ENCODE results near the gene ATP6V1G2. TPM values are rescaled to one million over a fixed set of nuclear protein-coding genes. Genes with fewer than 3 reads are reported as not detected.

ATP6V1G2 gene
- total and polyA plus RNA-seq, 2 of the 4 experiments (the other 2 are of a cell fraction): 1.4 to 6.5 TPM

DNA sequence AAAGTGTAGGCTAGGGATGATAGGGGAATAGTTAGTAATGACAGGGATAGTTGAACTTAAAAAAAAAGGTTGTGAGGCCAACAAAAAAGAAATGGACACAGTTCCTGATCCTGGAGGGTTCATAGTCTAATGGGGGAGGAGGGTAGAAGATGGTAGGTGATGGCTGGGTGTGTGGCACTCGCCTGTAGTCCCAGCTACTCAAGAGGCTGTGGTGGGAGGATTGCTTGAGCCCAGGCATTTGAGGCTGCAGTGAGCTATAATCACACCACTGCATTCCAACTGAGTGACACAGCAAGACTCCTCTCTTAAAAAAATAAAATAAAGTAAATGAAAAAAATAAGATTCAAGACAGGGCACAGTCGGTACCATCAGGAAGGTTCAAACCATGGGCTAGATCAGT lies 50.8 kb downstream of the ATP6V1G2 start:
- H3K18ac ChIP-seq (ENCODE audit: low read depth, low read length): peak overlapping the region; percentile 58; the same call in 1 of the 2 replicates
- H2BK20ac ChIP-seq (ENCODE audit: low read depth, low read length): peak overlapping the region; percentile 41; the same call in 1 of the 2 replicates
- 0 out of 2 replicates have a peak overlapping the region, but pooled peaks have one; percentile 61 for H3K14ac ChIP-seq (replicated peaks; ENCODE audit: low read depth, low read length)
- no TSS peak for BruUV-seq (replicated peaks)
- peak overlapping the region; percentile 37; the same call in 1 of the 2 replicates for H4K91ac ChIP-seq (ENCODE audit: insufficient read depth, low read depth, low read length)
- DNase-seq (peak; percentile 62), ATAC-seq (ENCODE audit: low read depth) (peak; percentile 40)
- in situ Hi-C loops (cut with MboI; ENCODE audit: low sequenced_read_pairs) (no loop called here), dilution Hi-C loops (cut with HindIII; ENCODE audit: low sequenced_read_pairs, unreplicated experiment) (no loop called here), intact Hi-C loops (cut with micrococcal nuclease) (no loop called here)
- H3K9ac ChIP-seq (ENCODE audit: low read depth, low read length): no peak overlapping the region
- H2AFZ ChIP-seq (replicated peaks; ENCODE audit: low read length, poor library complexity): no peak overlapping the region
- H2AK5ac ChIP-seq (ENCODE audit: low read depth, low read length): peak overlapping the region; percentile 33; the same call in 1 of the 2 replicates
- peak overlapping the region; percentile 18; the same call in 1 of the 2 replicates for H3K23ac ChIP-seq (ENCODE audit: low read depth, low read length)
- peaks cover 3% of the 10 kb centered on the region for H3K4me1 ChIP-seq (ENCODE audit: control insufficient read depth, insufficient read depth, low read length)
- peaks cover 6% of the 10 kb centered on the region for H3K9me1 ChIP-seq (ENCODE audit: insufficient read depth, low read length)
- H2BK120ac ChIP-seq (ENCODE audit: low read depth, low read length): peak overlapping the region; percentile 27; the same call in 1 of the 2 replicates
- H3K4me3 ChIP-seq (ENCODE audit: insufficient read depth, low read depth, low read length): no peak overlapping the region; the same call in 1 of the 2 replicates
- TF ChIP-seq, protein P1, sequence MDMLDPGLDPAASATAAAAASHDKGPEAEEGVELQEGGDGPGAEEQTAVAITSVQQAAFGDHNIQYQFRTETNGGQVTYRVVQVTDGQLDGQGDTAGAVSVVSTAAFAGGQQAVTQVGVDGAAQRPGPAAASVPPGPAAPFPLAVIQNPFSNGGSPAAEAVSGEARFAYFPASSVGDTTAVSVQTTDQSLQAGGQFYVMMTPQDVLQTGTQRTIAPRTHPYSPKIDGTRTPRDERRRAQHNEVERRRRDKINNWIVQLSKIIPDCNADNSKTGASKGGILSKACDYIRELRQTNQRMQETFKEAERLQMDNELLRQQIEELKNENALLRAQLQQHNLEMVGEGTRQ (IDR thresholded peaks at IDR 0.05; ENCODE audit: low read depth, low read length): no peak
- peaks cover 6% of the 10 kb centered on the region; the same call in 1 of the 2 replicates for H4K20me1 ChIP-seq (ENCODE audit: insufficient read depth, low read length)
- H2AK9ac ChIP-seq (replicated peaks; ENCODE audit: low read depth, low read length, poor library complexity): no peak overlapping the region
- H3K79me1 ChIP-seq (ENCODE audit: low read depth in 1 of 2, low read length in 2 of 2): peaks cover 7 to 45% of the 10 kb centered on the region in 2 experiments; a peak in 3 of 4 replicates
- ChIA-PET POLR2A (ENCODE audit: unreplicated experiment) (interaction anchor here (0.6 kb wide), 1 partner anchor 46 kb away, joined by 4 read pairs; the partner anchor contains the start of gene DDX39B), CTCF (interaction anchor here (0.8 to 0.9 kb wide), 2 partner anchors 32 to 43 kb away, joined by 3 to 5 read pairs; no protein-coding TSS in a partner anchor)
- H3K4me2 ChIP-seq (ENCODE audit: low read depth, low read length): peak overlapping the region; percentile 55; the same call in 1 of the 2 replicates
- no CpG with 5 or more reads among the region's 2 CpGs for WGBS, 2 experiments (ENCODE audit: extremely low coverage in 2 of 2, insufficient read length in 1 of 2)
- H3K4ac ChIP-seq (ENCODE audit: low read depth, low read length): peak overlapping the region; percentile 61
- H2BK15ac ChIP-seq (ENCODE audit: low read depth, low read length): peak overlapping the region; percentile 59; the same call in 1 of the 3 replicates
- H3K9me3 ChIP-seq (ENCODE audit: control insufficient read depth, insufficient read depth, low read length): no peaks in the 10 kb centered on the region
- no peaks in the 10 kb centered on the region for H3K36me3 ChIP-seq (ENCODE audit: control insufficient read depth, insufficient read depth, low read length)
- H2BK5ac ChIP-seq (ENCODE audit: low read depth, low read length, poor library complexity, severe bottlenecking): peak overlapping the region; percentile 80
- H4K8ac ChIP-seq (ENCODE audit: low read depth in 2 of 2, low read length in 2 of 2): peak overlapping the region in 1 of 2 experiments; percentile 64; a peak in 2 of 4 replicates
- H4K5ac ChIP-seq (ENCODE audit: low read depth, low read length): peak overlapping the region; percentile 49; the same call in 1 of the 2 replicates
- H3K56ac ChIP-seq (ENCODE audit: extremely low read depth, insufficient read depth, low read length): no peak overlapping the region
- H3K27ac ChIP-seq (ENCODE audit: insufficient read depth, low read length): no peak overlapping the region
- no peaks in the 10 kb centered on the region for H3K27me3 ChIP-seq (ENCODE audit: control insufficient read depth, insufficient read depth, low read length)

Small RNA genes within 50 kb of the gene (microRNA-seq; reads per million reads assigned to microRNA genes)
- gene AL663061.1 (ENCODE audit: insufficient read depth, insufficient read length) (not detected), gene RF00019 (ENCODE audit: insufficient read depth, insufficient read length) (not detected), gene SNORD117 (ENCODE audit: insufficient read depth, insufficient read length) (75.4 reads per million, percentile 79 among the genes with 10 or more reads in this experiment), gene SNORD84 (ENCODE audit: insufficient read depth, insufficient read length) (not detected)

Small RNA genes within 50 kb of the gene (small RNA-seq; reads per million reads assigned to genes)
- gene AL663061.1 (0 reads per million in 5 experiments), gene RF00019 (0 reads per million in 5 experiments), gene SNORD117 (3.0 to 124 (median 29.1) reads per million in 5 experiments), gene SNORD84 (0 reads per million in 5 experiments)

Other genes starting within 250 kb of the ATP6V1G2 start
Only the 30 nearest of the 31 such genes appear.
- 41.7 and 44.1 TPM in 2 replicates for gene HLA-B, start 189.4 kb downstream of the ATP6V1G2 start, total RNA-seq (2012; rRNA removed)
- gene HLA-B, start 189.4 kb downstream of the ATP6V1G2 start, polyA plus RNA-seq (2012; rRNA removed): 259 and 309 TPM in 2 replicates
- 52.2 and 55.9 TPM in 2 replicates for gene MICA, start 143.0 kb downstream of the ATP6V1G2 start, total RNA-seq (2012; rRNA removed)
- 67.7 and 72.8 TPM in 2 replicates for gene MICA, start 143.0 kb downstream of the ATP6V1G2 start, polyA plus RNA-seq (2012; rRNA removed)
- 11.1 and 11.7 TPM in 2 replicates for gene MICB, start 48.5 kb downstream of the ATP6V1G2 start, total RNA-seq (2012; rRNA removed)
- gene MICB, start 48.5 kb downstream of the ATP6V1G2 start, polyA plus RNA-seq (2012; rRNA removed): 9.6 and 9.9 TPM in 2 replicates
- not detected in 2 replicates for gene MCCD1, start 17.6 kb downstream of the ATP6V1G2 start, total RNA-seq (2012; rRNA removed)
- not detected in 2 replicates for gene MCCD1, start 17.6 kb downstream of the ATP6V1G2 start, polyA plus RNA-seq (2012; rRNA removed)
- gene DDX39B, start 4.6 kb downstream of the ATP6V1G2 start, total RNA-seq (2012; rRNA removed): 640 and 796 TPM in 2 replicates
- 371 and 477 TPM in 2 replicates for gene DDX39B, start 4.6 kb downstream of the ATP6V1G2 start, polyA plus RNA-seq (2012; rRNA removed)
- 10.0 and 10.8 TPM in 2 replicates for gene NFKBIL1, start 1.0 kb upstream of the ATP6V1G2 start, total RNA-seq (2012; rRNA removed)
- 7.8 and 9.5 TPM in 2 replicates for gene NFKBIL1, start 1.0 kb upstream of the ATP6V1G2 start, polyA plus RNA-seq (2012; rRNA removed)
- gene LTA, start 25.7 kb upstream of the ATP6V1G2 start, total RNA-seq (2012; rRNA removed): not detected in 2 replicates
- not detected in 2 replicates for gene LTA, start 25.7 kb upstream of the ATP6V1G2 start, polyA plus RNA-seq (2012; rRNA removed)
- not detected in 2 replicates for gene TNF, start 29.0 kb upstream of the ATP6V1G2 start, total RNA-seq (2012; rRNA removed)
- not detected in 2 replicates for gene TNF, start 29.0 kb upstream of the ATP6V1G2 start, polyA plus RNA-seq (2012; rRNA removed)
- gene LTB, start 35.8 kb upstream of the ATP6V1G2 start, total RNA-seq (2012; rRNA removed): not detected in 2 replicates
- gene LTB, start 35.8 kb upstream of the ATP6V1G2 start, polyA plus RNA-seq (2012; rRNA removed): not detected in 2 replicates
- not detected in 2 replicates for gene LST1, start 39.7 kb upstream of the ATP6V1G2 start, total RNA-seq (2012; rRNA removed)
- not detected in 2 replicates for gene LST1, start 39.7 kb upstream of the ATP6V1G2 start, polyA plus RNA-seq (2012; rRNA removed)
- not detected in 2 replicates for gene NCR3, start 46.4 kb upstream of the ATP6V1G2 start, total RNA-seq (2012; rRNA removed)
- gene NCR3, start 46.4 kb upstream of the ATP6V1G2 start, polyA plus RNA-seq (2012; rRNA removed): not detected in 2 replicates
- not detected in 2 replicates for gene AIF1, start 68.6 kb upstream of the ATP6V1G2 start, total RNA-seq (2012; rRNA removed)
- not detected in 2 replicates for gene AIF1, start 68.6 kb upstream of the ATP6V1G2 start, polyA plus RNA-seq (2012; rRNA removed)
- 7.7 and 8.1 TPM in 2 replicates for gene PRRC2A, start 74.1 kb upstream of the ATP6V1G2 start, total RNA-seq (2012; rRNA removed)
- gene PRRC2A, start 74.1 kb upstream of the ATP6V1G2 start, polyA plus RNA-seq (2012; rRNA removed): 88.6 and 101 TPM in 2 replicates
- gene BAG6, start 106.1 kb upstream of the ATP6V1G2 start, total RNA-seq (2012; rRNA removed): 40.7 and 41.4 TPM in 2 replicates
- gene BAG6, start 106.1 kb upstream of the ATP6V1G2 start, polyA plus RNA-seq (2012; rRNA removed): 134 and 151 TPM in 2 replicates
- 0.83 and 1.4 TPM in 2 replicates for gene APOM, start 109.3 kb upstream of the ATP6V1G2 start, total RNA-seq (2012; rRNA removed)
- gene APOM, start 109.3 kb upstream of the ATP6V1G2 start, polyA plus RNA-seq (2012; rRNA removed): 3.5 and 3.8 TPM in 2 replicates
- 13.1 and 14.2 TPM in 2 replicates for gene C6orf47, start 114.2 kb upstream of the ATP6V1G2 start, total RNA-seq (2012; rRNA removed)
- 8.9 and 9.0 TPM in 2 replicates for gene C6orf47, start 114.2 kb upstream of the ATP6V1G2 start, polyA plus RNA-seq (2012; rRNA removed)
- 6.1 and 7.2 TPM in 2 replicates for gene GPANK1, start 118.4 kb upstream of the ATP6V1G2 start, total RNA-seq (2012; rRNA removed)
- gene GPANK1, start 118.4 kb upstream of the ATP6V1G2 start, polyA plus RNA-seq (2012; rRNA removed): 13.8 and 16.7 TPM in 2 replicates
- gene CSNK2B, start 119.5 kb upstream of the ATP6V1G2 start, total RNA-seq (2012; rRNA removed): 218 and 240 TPM in 2 replicates
- gene CSNK2B, start 119.5 kb upstream of the ATP6V1G2 start, polyA plus RNA-seq (2012; rRNA removed): 178 and 194 TPM in 2 replicates
- 1.9 and 2.2 TPM in 2 replicates for gene LY6G5B, start 123.4 kb upstream of the ATP6V1G2 start, total RNA-seq (2012; rRNA removed)
- gene LY6G5B, start 123.4 kb upstream of the ATP6V1G2 start, polyA plus RNA-seq (2012; rRNA removed): 10.2 and 13.6 TPM in 2 replicates
- gene LY6G5C, start 134.5 kb upstream of the ATP6V1G2 start, total RNA-seq (2012; rRNA removed): 0.18 TPM in 1 of 2 replicates, not detected in the other
- 2.0 and 2.1 TPM in 2 replicates for gene LY6G5C, start 134.5 kb upstream of the ATP6V1G2 start, polyA plus RNA-seq (2012; rRNA removed)
- gene ABHD16A, start 156.7 kb upstream of the ATP6V1G2 start, total RNA-seq (2012; rRNA removed): 30.3 and 35.1 TPM in 2 replicates
- 31.5 and 34.6 TPM in 2 replicates for gene ABHD16A, start 156.7 kb upstream of the ATP6V1G2 start, polyA plus RNA-seq (2012; rRNA removed)
- gene LY6G6F, start 160.3 kb upstream of the ATP6V1G2 start, total RNA-seq (2012; rRNA removed): not detected in 2 replicates
- gene LY6G6F, start 160.3 kb upstream of the ATP6V1G2 start, polyA plus RNA-seq (2012; rRNA removed): not detected in 2 replicates
- not detected in 2 replicates for gene LY6G6D, start 168.7 kb upstream of the ATP6V1G2 start, total RNA-seq (2012; rRNA removed)
- not detected in 2 replicates for gene LY6G6D, start 168.7 kb upstream of the ATP6V1G2 start, polyA plus RNA-seq (2012; rRNA removed)
- gene LY6G6C, start 175.1 kb upstream of the ATP6V1G2 start, total RNA-seq (2012; rRNA removed): not detected in 2 replicates
- gene LY6G6C, start 175.1 kb upstream of the ATP6V1G2 start, polyA plus RNA-seq (2012; rRNA removed): not detected in 2 replicates
- not detected in 2 replicates for gene MPIG6B, start 176.8 kb upstream of the ATP6V1G2 start, total RNA-seq (2012; rRNA removed)
- not detected in 2 replicates for gene MPIG6B, start 176.8 kb upstream of the ATP6V1G2 start, polyA plus RNA-seq (2012; rRNA removed)
- gene DDAH2, start 182.7 kb upstream of the ATP6V1G2 start, total RNA-seq (2012; rRNA removed): 40.0 and 40.7 TPM in 2 replicates
- 57.9 and 58.4 TPM in 2 replicates for gene DDAH2, start 182.7 kb upstream of the ATP6V1G2 start, polyA plus RNA-seq (2012; rRNA removed)
- 992 and 1,185 TPM in 2 replicates for gene CLIC1, start 189.9 kb upstream of the ATP6V1G2 start, total RNA-seq (2012; rRNA removed)
- gene CLIC1, start 189.9 kb upstream of the ATP6V1G2 start, polyA plus RNA-seq (2012; rRNA removed): 692 and 706 TPM in 2 replicates
- gene MSH5, start 193.4 kb upstream of the ATP6V1G2 start, total RNA-seq (2012; rRNA removed): 4.7 and 5.6 TPM in 2 replicates
- 14.5 and 15.7 TPM in 2 replicates for gene MSH5, start 193.4 kb upstream of the ATP6V1G2 start, polyA plus RNA-seq (2012; rRNA removed)
- gene SAPCD1, start 216.0 kb upstream of the ATP6V1G2 start, total RNA-seq (2012; rRNA removed): not detected in 2 replicates
- gene SAPCD1, start 216.0 kb upstream of the ATP6V1G2 start, polyA plus RNA-seq (2012; rRNA removed): 2.2 and 2.3 TPM in 2 replicates
- gene VWA7, start 230.7 kb upstream of the ATP6V1G2 start, total RNA-seq (2012; rRNA removed): under 0.01 and 0.28 TPM in 2 replicates
- gene VWA7, start 230.7 kb upstream of the ATP6V1G2 start, polyA plus RNA-seq (2012; rRNA removed): 1.0 and 1.4 TPM in 2 replicates